ENCODE results near the gene APLP1. TPM values are rescaled to one million over a fixed set of nuclear protein-coding genes. Genes with fewer than 3 reads are reported as not detected.
A peak's percentile ranks its signal among the peaks of the same experiment; 100 is the strongest.
"Not testable (repeated sequence)": the region's sequence is repeated elsewhere in the genome, so short reads cannot be mapped to it uniquely, and the experiment has no call there.

The APLP1 gene
- total RNA-seq, 1 experiment from 2014 or later = 38.3 TPM

- DNase-seq (ENCODE audit: low read depth) = peak; percentile 83
Measured at GRCh38 chr19:35882114-35882832, 13.9 kb downstream of the APLP1 start.

GRCh38 chr19:35883882-35884281 is 15.5 kb downstream of the APLP1 start:
- DNase-seq (ENCODE audit: low read depth) = no peak

GRCh38 chr19:35885225-35885738 is 16.9 kb downstream of the APLP1 start:
- DNase-seq (ENCODE audit: low read depth) = no peak

GRCh38 chr19:35885904-35886303 is 17.5 kb downstream of the APLP1 start:
- DNase-seq (ENCODE audit: low read depth) = no peak

- no peak for DNase-seq (ENCODE audit: low read depth)
Measured at GRCh38 chr19:35887197-35887596, 18.8 kb downstream of the APLP1 start.

- DNase-seq (ENCODE audit: low read depth) = no peak
Measured at GRCh38 chr19:35888398-35888797, 20.0 kb downstream of the APLP1 start.

- no peak for DNase-seq (ENCODE audit: low read depth)
Measured at GRCh38 chr19:35889370-35890112, 21.2 kb downstream of the APLP1 start.

GRCh38 chr19:35890113-35890650 is 21.8 kb downstream of the APLP1 start:
- no peak for DNase-seq (ENCODE audit: low read depth)

- DNase-seq (ENCODE audit: low read depth) = not testable (repeated sequence)
Measured at GRCh38 chr19:35891819-35892218, 23.4 kb downstream of the APLP1 start.

- no peak for DNase-seq (ENCODE audit: low read depth)
Measured at GRCh38 chr19:35894342-35894741, 26.0 kb downstream of the APLP1 start.

GRCh38 chr19:35895911-35896642 is 27.7 kb downstream of the APLP1 start:
- DNase-seq (ENCODE audit: low read depth) = no peak

GRCh38 chr19:35896643-35897040 is 28.3 kb downstream of the APLP1 start:
- no peak for DNase-seq (ENCODE audit: low read depth)

GRCh38 chr19:35897706-35898451 is 29.5 kb downstream of the APLP1 start:
- DNase-seq (ENCODE audit: low read depth) = no peak

GRCh38 chr19:35898499-35898809 is 30.1 kb downstream of the APLP1 start:
- no peak for DNase-seq (ENCODE audit: low read depth)

- peak; percentile 73 for DNase-seq (ENCODE audit: low read depth)
Measured at GRCh38 chr19:35899547-35900214, 31.3 kb downstream of the APLP1 start.

GRCh38 chr19:35901055-35901644 is 32.8 kb downstream of the APLP1 start:
- DNase-seq (ENCODE audit: low read depth) = no peak

GRCh38 chr19:35901854-35902661 is 33.7 kb downstream of the APLP1 start, which contains the start of gene HCST:
Gene HCST (plus strand): TSS chr19:35902529. CDS start chr19:35902594, 65 bp downstream.
- no peak for DNase-seq (ENCODE audit: low read depth)

- DNase-seq (ENCODE audit: low read depth) = no peak
Measured at GRCh38 chr19:35902870-35903475, 34.6 kb downstream of the APLP1 start.

Data from LHCN-M2 (cell line).